Fibroblast of peridontal ligament (primary cell): ENCODE data around the gene DNASE2.
"Not testable (repeated sequence)": the region's sequence is repeated elsewhere in the genome, so short reads cannot be mapped to it uniquely, and the experiment has no call there.

Experiments
- DNase-seq: peaks from one replicate; pipeline ENCODE4 v3.0.0-alpha.2; 2010; ENCODE audit errors: extremely low read depth

The DNASE2 gene

DNA sequence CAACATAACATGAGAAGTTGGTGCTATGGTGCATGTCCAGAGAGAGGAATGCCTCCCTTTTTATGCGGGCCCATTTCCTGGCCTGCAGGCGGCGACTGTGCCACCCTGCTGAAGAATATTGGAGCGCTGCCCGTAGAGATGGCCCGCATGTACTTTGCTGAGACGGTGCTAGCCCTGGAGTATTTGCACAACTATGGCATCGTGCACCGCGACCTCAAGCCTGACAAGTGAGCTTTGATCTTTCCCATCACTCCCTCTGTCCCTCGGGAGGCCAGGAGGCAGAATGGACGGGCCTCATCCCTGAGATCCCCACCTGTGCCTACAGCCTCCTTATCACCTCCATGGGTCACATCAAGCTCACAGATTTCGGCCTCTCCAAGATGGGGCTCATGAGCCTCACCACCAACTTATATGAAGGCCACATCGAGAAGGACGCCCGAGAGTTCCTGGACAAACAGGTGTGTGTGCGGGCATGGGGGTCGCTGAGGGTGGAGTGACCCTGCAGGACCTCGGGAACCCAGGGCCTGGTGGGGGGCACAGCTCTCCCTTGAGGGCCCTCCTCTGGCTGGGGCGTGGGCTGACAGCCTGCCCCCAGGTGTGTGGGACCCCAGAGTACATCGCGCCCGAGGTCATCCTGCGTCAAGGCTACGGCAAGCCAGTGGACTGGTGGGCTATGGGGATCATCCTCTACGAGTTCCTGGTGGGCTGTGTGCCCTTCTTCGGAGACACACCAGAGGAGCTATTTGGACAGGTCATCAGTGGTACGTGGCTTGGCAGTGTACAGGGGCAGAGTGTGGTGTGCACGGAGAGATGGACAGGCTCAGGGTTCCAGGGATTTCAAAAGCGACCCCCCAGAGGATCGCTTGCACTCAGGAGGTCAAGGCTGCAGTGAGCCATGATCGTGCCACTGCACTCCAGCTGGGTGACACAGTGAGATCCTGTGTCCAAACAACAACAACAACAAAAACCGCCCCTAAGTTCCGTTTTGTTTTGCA lies 16.2 kb downstream of the DNASE2 start:
- no peak for DNase-seq

DNA sequence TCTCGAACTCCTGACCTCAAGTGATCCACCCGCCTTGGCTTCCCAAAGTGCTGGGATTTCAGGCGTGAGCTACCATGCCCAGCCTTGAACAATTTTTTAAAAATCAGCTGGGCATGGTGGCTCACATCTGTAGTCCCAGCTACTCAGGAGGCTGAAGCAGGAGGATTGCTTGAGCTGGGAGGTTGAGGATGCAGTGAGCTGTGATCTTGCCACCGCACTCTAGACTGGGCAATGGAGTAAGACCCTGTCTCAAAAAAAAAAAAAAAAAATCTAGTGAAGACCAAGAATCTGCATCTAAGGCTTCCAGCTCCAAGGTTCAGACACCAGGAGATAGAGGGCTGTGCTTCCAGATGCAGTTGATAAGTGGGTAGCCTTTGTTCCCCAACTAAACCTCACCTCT lies 17.1 kb downstream of the DNASE2 start:
- no peak for DNase-seq

DNA sequence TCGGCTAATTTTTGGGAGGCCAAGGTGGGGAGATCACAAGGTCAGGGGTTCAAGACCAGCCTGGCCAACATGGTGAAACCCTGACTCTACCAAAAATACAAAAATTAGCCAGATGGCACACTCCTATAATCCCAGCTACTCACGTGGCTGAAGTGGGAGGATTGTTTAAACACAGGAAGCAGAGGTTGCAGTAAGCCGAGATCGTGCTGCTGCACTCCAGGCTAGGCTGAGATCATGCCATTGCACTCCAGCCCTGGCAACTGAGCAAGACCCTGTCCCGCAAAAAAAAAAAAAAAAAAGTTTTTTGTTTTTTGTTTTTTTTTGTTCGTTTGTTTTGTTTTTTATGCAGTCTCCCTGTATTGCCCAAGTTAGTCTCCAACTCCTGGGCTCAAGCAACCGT lies 21.7 kb downstream of the DNASE2 start:
- no peak for DNase-seq

DNA sequence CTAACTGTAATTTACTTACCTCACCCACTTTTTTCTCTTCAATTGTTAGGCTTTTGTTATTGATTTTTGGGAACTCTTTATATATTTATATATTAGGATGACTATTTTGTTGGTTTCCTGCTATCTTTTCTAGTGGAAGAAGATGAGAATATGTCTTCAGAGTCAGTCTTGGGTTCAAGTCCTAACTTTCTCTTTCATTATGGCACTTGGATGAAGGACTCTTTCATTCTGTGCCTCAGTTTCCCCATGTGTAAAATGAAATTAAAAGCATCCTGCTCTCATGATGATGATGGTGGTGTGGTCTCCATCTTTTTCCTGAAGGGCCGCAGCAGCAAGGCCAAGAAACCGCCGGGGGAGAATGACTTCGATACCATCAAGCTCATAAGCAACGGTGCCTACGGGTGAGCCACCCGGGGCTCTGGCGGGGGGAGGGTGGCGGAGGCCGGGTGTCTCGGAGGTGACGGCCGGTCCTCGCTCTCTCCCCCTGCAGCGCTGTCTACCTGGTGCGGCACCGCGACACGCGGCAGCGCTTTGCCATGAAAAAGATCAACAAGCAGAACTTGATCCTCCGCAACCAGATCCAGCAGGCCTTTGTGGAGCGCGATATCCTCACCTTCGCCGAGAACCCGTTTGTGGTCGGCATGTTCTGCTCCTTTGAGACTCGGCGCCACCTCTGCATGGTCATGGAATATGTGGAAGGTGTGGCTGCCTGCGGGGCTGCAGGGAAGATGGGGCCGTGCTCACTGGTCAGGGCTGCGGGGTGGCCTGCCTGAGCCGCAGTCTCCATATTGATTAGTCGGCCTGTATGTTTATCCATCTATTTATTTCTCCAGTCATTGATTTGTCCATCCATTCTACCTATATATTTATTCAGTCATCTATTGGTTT lies 23.0 kb downstream of the DNASE2 start:
- DNase-seq = no peak

DNA sequence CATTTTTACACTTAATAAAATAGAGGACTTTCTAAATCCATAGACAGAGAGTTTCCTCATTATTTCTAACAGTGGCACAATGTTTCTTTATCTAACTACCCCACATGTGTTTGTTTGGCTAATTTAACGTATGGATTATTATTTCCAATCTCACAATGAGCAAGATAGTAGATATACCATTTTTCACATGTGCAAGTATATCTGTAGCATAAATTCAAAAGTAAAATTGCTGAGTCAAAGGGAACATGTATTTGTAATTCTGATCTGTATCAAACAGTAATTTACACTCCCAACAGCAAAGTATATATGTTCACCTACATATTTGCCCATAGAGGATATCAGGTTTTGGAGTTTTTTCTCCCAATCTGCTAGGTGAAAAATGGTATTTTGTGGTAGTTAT lies 24.6 kb downstream of the DNASE2 start:
- DNase-seq = no peak

DNA sequence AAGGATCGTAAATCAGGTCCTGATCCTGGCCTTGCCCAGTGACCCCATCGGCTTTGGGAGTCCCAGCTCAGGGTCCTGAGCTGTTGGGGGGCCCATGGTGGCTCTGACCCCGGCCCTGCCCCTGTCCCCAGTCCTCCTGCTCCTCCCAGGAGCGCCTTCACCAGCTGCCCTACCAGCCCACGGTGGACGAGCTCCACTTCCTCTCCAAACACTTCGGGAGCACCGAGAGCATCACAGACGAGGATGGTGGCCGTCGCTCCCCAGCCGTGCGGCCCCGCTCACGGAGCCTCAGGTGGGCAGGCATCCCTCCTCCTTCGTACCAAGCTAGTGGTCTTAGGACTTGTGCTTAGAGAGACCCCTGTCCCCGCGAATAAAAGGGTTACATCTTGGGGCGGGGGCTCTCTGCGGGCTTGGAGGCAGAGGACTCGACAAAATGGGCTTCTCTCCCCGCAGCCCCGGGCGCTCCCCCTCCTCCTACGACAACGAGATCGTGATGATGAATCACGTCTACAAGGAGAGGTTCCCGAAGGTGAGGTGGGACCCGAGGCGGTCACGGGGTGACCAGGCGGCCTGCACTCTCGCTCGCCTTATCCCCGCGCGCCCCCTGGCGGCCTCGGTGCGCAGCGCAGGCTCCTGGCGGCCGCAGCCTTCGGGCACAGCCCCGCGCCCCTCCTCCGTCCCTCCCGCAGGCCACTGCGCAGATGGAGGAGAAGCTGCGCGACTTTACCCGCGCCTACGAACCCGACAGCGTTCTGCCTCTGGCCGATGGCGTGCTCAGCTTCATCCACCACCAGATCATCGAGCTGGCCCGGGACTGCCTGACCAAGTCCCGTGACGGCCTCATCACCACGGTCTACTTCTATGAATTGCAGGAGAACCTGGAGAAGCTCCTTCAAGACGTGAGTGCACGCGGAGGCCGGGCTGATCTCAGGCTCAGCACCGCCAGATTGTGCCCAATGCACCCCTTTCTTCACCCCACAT lies 33.8 kb downstream of the DNASE2 start:
- peak; percentile 67 for DNase-seq

DNA sequence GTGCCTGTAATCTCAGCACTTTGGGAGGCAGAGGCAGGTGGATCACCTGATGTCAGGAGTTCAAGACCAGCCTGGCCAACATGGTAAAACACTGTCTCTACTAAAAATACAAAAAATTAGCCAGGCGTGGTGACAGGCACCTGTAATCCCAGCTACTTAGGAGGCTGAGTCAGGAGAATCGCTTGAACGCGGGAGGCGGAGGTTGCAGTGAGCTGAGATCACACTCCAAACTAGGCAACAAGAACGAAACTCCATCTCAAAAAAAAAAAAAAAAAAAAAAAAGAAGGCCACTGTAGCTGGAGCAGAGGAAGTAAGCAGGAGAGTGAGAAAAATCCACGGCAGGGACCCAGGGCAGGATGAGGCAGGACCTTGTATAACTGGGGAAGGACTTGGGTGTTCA lies 34.6 kb downstream of the DNASE2 start:
- DNase-seq = not testable (repeated sequence)

DNA sequence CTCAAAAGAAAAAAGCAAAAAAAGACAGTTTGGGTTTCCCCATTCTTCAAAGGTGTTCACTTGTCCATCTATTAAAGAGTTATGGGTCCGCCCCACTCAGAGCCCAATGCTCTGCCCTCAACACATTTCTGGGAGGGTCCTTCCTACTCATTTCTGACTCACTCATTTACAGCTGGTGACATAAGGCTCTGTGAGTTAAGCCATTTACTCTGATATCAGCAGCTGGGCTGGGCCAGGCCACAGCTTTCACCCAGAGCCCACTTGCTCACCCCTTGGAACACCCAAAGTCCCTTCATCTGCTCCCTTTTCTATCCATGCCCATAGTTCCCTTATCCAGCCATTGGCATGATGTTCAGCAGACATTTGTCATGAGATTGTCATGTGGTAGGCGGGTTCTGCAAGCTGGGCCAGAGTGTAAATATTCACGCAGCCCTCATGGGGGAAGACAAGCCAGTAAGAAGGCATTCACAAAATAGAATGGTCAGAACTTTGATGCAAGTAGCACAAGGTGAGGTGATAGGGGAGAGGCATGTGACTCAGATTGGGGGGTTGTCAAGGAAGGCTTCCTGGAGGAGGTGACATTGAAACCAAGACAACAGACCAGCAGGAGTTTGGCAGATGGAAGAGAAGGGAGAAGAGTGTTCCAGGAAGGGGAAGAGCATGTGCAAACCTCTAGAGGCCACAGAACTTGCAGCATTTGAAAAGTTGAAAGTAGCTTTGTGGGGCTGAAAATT lies 37.1 kb downstream of the DNASE2 start:
- DNase-seq = no peak

DNA sequence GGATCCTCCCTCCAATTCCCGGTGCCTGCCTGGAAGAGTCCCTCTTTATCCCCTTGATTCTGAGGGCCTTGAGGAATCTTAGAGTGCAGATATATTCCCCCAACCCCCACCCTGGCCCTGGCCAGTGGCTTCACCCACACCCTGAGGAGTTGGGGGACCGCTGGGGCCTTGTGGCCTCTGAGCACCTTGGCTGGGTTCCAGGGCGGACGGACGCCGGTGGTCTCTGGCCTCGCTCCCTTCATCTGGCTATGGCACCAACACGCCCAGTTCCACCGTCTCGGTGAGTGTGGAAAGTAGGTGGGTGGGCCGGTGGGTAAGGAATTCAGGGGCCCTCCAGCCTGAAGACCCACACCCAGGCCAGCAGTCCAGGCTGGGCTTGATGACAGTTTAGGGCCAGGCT lies 37.9 kb downstream of the DNASE2 start:
- DNase-seq = no peak

DNA sequence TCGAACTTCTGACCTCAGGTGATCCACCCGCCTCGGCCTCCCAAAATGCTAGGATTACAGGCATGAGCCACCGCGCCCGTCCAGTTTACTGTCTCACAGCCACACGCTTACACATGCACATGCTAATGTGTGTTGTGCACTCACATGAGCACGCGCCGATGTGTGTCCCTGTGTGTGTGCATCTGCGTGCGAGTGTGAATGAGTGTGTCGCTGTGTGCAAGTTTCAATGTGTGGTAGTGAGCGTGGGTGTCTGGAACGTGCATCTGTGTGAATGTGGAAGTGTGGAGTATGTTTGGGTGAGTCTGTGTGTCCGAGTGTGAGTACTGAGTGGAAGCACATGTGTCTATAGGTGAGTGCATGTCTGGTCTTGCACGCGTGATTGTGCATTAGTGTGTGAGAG lies 38.7 kb downstream of the DNASE2 start:
- DNase-seq = no peak

DNA sequence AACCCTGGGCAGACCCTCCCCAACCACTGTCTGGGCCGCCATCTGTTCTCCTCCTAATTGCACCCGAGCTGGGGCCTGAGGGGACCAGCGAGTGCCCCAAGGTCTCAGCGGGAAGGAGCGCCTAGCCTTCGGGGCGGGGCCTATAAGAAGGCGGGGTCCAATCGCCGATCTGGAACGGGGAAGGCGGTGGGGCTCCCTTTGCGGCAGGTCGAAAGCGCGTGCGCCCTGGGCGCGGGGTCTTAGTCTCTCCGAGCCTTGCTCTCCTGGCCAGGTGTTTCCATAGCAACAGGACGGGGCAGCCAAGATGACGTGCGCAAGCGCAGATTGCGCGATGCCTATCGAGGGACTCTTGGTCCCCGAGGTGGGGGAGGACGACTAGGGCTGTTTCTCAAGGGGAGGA lies 40.2 kb downstream of the DNASE2 start:
- no peak for DNase-seq

DNA sequence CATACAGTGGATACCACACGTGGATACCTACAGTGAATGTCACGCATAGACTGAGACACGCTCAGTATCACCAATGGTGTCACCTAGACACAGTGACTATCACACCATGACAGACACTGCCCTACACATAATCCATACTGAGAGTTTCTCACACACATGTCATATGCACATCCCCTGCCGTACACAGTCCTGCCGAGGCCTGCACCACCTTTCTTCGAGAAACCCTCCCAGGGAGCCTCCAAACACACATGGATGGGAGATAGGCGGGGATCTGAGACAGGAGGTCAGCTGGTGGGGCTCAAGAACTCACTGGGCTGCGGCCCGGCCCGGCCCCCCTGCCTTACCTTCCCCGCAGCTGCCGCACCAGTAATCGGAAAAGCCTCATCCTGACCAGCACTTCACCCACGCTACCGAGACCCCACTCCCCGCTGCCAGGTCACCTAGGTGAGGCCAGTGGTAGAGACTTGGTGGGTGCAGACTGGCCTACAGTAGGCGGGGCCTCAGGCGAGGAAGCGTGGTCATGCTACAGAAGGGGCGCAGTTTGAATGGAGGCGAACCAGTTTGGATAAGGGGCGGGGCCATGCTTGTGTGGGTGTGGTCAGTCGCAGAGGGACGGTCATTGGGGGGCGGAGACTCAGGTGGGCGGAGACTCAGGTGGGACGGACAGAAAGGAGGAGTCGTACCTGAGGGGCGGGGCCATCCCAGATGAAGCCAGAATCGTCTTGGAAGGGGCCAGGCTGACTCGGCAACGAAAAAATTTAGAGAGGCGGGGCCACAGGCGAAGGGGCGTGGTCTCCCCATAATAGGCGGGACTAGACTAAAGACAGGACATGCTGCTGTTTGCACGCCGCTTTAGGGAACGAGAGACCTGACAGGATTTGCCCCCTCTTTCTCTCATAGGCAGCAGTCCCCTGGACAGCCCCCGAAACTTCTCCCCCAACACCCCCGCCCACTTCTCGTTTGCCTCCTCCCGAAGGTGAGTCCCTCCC lies 40.9 kb downstream of the DNASE2 start:
- DNase-seq = no peak

DNA sequence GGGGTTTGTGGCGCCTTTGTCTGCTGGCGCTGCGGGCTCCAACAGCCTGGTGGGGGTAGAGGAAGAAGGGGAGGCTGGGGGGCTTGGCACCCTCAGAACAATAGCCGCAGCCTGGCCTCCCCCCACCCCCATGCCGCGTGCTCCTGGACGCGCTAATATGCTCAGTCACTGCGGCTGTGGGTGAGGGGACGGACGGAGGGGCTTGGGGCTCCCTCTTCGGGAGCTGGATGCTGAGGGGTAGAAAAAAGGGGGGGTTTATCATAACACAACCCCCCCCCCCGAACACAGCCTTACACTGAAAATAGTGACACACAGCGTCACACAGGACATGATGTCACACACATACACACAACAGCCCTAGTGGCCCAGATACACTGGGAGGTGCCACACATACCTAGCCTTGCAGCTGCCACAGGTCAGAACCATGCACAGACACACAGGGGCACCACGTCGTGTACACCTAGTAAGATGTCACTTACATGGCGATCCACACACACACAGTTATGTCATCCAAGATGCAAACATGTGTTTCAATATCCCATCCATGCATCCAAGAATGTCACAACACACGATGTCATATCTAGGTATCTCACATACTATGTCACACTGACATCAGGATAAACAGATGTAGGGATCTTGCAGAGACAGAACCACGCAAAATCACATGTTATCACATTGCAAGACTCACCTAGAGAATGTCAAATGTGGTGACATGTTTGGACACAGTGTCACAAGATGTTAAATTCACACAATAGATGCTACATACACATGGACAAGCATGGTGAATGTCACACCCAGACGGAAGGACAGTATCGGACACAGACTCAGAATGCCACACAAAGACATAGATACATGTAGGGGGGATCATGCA lies 42.1 kb downstream of the DNASE2 start:
- no peak for DNase-seq

DNA sequence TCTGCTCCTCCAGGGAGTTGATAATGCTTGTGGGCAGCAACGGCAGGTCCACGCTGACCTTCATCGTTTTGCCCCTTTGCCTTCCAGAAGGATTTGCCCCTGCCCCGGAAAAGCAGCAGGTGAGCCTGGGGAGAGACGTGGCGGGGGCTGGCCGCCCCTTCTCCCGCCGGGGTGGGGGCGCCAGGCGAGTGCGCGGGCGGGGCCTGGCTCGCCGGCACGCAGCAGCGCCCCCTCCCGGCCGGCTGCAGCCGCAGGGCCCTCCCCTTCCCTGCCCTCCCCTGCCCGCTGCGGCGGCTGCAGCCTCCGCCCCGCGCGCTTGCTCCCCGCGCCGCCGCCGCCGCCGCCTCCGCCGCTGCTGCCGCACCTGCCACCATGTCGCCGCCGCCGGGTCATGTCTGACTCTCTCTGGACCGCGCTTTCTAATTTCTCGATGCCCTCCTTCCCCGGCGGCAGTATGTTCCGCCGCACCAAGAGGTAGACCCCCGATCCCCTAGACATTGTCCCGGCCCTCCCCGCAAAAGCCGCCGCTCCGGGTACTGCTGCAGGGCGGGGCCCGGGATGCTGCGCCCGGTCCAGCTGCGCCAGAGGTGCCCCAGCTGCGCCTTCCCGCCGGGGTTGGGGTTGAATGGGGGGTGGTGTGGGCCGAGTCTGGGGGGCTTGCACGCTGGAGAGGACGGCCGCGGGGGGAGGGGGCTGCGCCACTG lies 42.9 kb downstream of the DNASE2 start, which contains the start of gene MAST1:
TSS of gene MAST1 (plus strand) at position 334 of the 704 bp plus-strand sequence. CDS start at position 392, 58 bp downstream.
- no peak for DNase-seq

DNA sequence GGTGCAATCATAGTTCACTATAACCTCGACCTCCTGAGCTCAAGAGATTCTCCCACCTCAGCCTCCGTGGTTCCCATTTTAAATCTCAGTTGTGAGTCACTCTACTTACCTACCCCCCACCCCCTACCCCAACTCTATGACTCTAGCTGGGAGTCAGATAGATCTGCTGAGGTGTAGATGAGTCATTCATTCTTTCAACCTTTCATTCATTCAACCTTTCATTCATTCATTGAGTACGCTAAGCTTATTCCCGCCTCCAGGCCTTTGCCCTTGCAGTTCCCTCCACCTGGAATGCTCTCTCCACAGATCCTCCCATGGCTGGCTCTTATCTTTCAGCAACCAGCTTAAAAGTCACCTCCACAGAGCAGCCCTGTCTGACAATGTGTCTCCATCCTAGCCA lies 44.0 kb downstream of the DNASE2 start:
- no peak for DNase-seq

DNA sequence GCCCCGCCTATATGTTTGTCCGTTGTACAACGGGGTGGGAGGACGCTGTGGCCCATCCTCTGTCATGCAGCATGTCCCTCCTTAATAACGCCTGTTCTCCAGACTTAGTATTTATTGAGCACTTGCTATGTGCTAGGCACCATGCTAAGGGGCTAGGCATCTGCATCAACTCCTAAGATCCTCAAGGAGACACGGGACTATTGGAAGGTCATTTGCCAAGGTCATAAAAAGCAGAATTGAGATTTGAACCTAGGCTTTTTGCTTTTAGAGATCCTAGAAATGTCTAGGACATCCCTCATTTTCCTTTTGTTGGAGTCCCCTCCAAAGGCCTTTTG lies 44.8 kb downstream of the DNASE2 start:
- no peak for DNase-seq

DNA sequence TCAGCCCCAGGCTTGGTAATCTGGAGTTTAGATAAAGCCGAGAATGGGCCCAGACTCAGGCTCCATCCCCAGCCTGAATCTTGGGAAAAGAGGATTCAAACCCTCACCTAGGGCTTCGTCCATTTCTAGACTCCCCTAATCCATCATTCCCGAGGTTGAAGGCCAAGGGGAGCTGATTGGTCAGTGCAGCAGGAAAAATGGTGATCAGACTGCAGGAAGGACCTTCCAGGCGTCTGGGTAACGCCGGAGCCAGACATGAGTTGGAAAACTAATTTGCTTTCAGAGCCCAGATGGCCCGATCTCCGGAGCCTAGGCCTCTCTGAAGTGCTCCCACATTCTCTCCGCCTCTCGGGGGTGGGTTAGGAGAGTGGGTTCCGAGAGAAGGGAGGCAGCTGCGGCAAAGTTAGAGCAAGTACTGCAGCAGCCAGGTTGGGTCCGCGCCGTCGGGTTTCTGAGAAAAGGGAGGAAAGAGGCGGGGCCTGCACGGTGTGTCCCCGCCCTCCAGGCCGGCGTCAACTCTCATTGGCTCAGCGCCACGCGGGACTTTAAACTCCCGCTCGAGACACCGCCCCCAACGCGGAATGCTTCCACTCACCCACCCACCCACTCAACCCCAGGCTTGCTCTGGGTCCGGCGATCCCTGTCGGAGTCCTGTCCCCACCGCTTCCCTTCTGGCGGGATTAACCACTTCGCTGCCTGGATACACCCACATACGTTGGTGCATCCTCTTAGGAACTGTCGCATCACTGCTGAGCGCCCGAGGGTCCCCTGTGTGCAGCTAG lies 46.1 kb downstream of the DNASE2 start:
- DNase-seq = no peak
